C4-2B (cell line): ENCODE measurements around the gene DOCK6.

ENCODE experiments used
- CTCF ChIP-seq: fragments of 450-650 bp; conservative IDR thresholded peaks from 2 replicates; pipeline ENCODE4 v1.5.1; 2017; ENCODE audit warnings: mild to moderate bottlenecking
- ZFX ChIP-seq: fragments of 450-650 bp; IDR thresholded peaks from 2 replicates; pipeline ENCODE4 v1.6.1; 2017

GRCh38 chr19:11200931-11201330 is 61.4 kb downstream of the DOCK6 start:
- TF ChIP-seq CTCF (no peak), ZFX (no peak)
